Measurements from ENCODE around the gene UVSSA. TPM values are rescaled to one million over a fixed set of nuclear protein-coding genes. Genes with fewer than 3 reads are reported as not detected.

The UVSSA gene
- polyA plus RNA-seq, 1 donor from 2014 or later, result 13.3 TPM

- Histone ChIP-seq H3K4me2 (ENCODE audit: low read length) (no peak overlapping the region), H3K27ac (ENCODE audit: low read length) (no peak overlapping the region), H3K36me3 (ENCODE audit: insufficient read depth, low read length) (no peaks in the 10 kb centered on the region)
Observed at GRCh38 chr4:1300466-1301455, 46.2 kb upstream of the UVSSA start.

GRCh38 chr4:1302159-1302558, 44.8 kb upstream of the UVSSA start:
- H2AFZ ChIP-seq (ENCODE audit: low read depth, low read length), result no peak overlapping the region
- H3K4me3 ChIP-seq (ENCODE audit: low read length), result no peak overlapping the region
- TF ChIP-seq MXI1 (conservative IDR thresholded peaks at IDR 0.05; ENCODE audit: poor library complexity, severe bottlenecking) (no peak), SMC3 (conservative IDR thresholded peaks at IDR 0.05; ENCODE audit: poor library complexity) (no peak), CTCF (IDR thresholded peaks at IDR 0.05; ENCODE audit: poor library complexity, severe bottlenecking) (no peak), EZH2 (IDR thresholded peaks at IDR 0.05; ENCODE audit: borderline replicate concordance, insufficient read depth, low read length, poor library complexity, severe bottlenecking) (no peak), TAF1 (IDR thresholded peaks at IDR 0.05; ENCODE audit: low read depth) (no peak), RAD21 (conservative IDR thresholded peaks at IDR 0.05) (no peak), EP300 (conservative IDR thresholded peaks at IDR 0.05; ENCODE audit: poor library complexity, severe bottlenecking) (no peak), POLR2AphosphoS5 (IDR thresholded peaks at IDR 0.05) (no peak), REST (IDR thresholded peaks at IDR 0.05; ENCODE audit: borderline replicate concordance) (no peak)
- H3K4me2 ChIP-seq (ENCODE audit: low read length), result no peak overlapping the region
- H3K27me3 ChIP-seq (ENCODE audit: insufficient read depth, low read depth, low read length), result no peaks in the 10 kb centered on the region
- no peaks in the 10 kb centered on the region for H4K20me1 ChIP-seq (ENCODE audit: insufficient read depth)
- no peak overlapping the region for H3K9ac ChIP-seq (ENCODE audit: low read length)
- no peaks in the 10 kb centered on the region for H3F3A ChIP-seq (ENCODE audit: insufficient read depth, low read length, poor library complexity, severe bottlenecking)
- no peak overlapping the region for H3K27ac ChIP-seq (ENCODE audit: low read length)
- no peaks in the 10 kb centered on the region for H3K36me3 ChIP-seq (ENCODE audit: insufficient read depth, low read length)
- H3K9me3 ChIP-seq (ENCODE audit: low read length), result no peaks in the 10 kb centered on the region
- H3K9me2 ChIP-seq (ENCODE audit: insufficient read depth, low read length), result no peaks in the 10 kb centered on the region
- H3K79me2 ChIP-seq (replicated peaks; ENCODE audit: insufficient read depth, low read length), result peaks cover 34% of the 10 kb centered on the region

More at GRCh38 chr4:1300466-1301455, 46.2 kb upstream of the UVSSA start:
- Histone ChIP-seq H3K9me3 (ENCODE audit: low read length) (no peaks in the 10 kb centered on the region), H4K20me1 (ENCODE audit: insufficient read depth) (no peaks in the 10 kb centered on the region), H3K4me3 (ENCODE audit: low read length) (no peak overlapping the region), H3F3A (ENCODE audit: insufficient read depth, low read length, poor library complexity, severe bottlenecking) (no peaks in the 10 kb centered on the region), H2AFZ (ENCODE audit: low read depth, low read length) (no peak overlapping the region), H3K9ac (ENCODE audit: low read length) (no peak overlapping the region), H3K27me3 (ENCODE audit: insufficient read depth, low read depth, low read length) (no peaks in the 10 kb centered on the region), H3K9me2 (ENCODE audit: insufficient read depth, low read length) (no peaks in the 10 kb centered on the region), H3K79me2 (replicated peaks; ENCODE audit: insufficient read depth, low read length) (peaks cover 33% of the 10 kb centered on the region)
- no peak for TF ChIP-seq POLR2AphosphoS5 (IDR thresholded peaks at IDR 0.05)
- TF ChIP-seq TAF1 (IDR thresholded peaks at IDR 0.05; ENCODE audit: low read depth), result no peak

Data from neural cell (in vitro differentiated cells).